Myocyte (in vitro differentiated cells): ENCODE measurements around the gene SMIM17. TPM values are rescaled to one million over a fixed set of nuclear protein-coding genes. Genes with fewer than 3 reads are reported as not detected.
"Not testable (repeated sequence)": the region's sequence is repeated elsewhere in the genome, so short reads cannot be mapped to it uniquely, and the experiment has no call there.

ENCODE experiments used
- DNase-seq: peaks from one replicate; pipeline ENCODE4 v3.0.0-alpha.2; 2012; ENCODE audit warnings: low read depth
- total RNA-seq: library from RNA; depleted of rRNA; stranded (reverse); fragments of >200 nt; gene quantifications from 2 replicates; pipeline ENCODE4 v1.2.3, GENCODE V29; 2014

Gene SMIM17
- total RNA-seq, 1 donor from 2014 or later: 0.48 TPM

DNA sequence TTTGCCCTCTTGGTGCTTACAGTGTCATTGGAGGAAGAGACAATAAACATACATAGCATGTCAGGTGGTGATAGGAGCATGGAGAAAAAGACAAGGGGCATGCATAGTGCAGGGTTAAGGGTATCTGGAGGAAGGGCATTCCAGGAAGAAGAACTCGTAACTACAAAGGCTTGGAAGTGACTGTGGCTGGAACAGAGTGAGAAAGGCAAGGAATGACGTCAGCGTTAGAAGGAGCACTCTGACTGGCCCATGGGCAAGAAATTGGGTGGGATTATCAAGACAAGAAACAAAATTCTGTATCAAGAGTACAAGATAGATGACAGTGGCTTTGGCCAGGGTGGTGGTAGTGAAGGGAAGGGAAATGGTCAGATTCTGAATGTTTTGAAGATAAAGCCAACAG is 11.2 kb downstream of the SMIM17 start:
- no peak for DNase-seq

DNA sequence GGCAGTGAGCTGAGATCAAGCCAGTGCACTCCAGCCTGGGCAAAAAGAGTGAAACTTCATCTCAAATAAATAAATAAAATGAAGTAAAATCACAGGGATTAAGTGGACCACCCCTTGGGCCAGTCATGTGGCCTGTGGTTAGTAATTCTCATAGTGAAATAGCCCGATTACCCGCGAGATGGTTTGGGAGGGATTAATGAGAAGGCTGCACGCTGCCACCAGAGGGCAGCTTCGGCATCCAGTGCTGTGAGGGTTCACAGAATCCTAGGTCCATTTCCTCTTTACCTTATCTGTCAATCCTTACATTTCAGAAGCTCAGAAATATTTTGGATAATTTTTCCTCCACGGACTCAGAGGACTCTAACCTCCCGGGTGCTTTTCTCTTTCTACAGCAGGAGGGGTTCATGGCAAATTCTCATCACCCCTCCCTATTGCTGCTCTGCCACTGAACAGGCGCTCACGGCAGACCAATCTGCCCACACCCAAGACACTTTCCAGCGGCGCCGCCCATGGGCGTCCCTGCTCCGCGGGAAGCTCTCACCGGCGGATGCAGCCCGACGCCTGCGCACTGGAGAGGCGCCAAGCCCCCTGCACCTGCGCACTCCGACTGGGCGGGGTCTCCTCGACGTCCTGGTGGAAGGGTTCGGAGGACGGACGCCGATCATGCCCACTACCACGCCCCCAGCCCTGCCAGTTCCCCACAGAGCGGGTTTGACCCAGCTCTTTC is 17.6 kb downstream of the SMIM17 start:
- no peak for DNase-seq

DNA sequence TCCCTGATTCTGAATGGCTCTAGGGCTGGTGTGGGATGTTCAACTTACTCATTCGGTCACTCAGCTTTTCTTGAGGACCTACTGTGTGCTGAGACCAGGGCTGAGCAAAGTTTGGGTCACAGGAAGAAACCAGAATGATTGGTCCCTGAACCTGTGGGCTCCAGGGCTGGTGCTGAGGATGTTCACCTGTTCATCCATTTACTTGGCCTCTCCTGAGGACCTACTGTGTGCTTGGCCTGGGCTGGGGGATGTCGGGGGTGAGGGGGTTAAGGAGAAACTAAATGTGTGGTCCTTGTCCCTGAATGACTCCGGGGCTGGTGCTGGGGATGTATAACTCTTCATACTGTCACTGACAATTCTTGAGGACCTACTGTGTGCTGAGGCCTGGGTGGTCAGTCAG is 18.3 kb downstream of the SMIM17 start:
- DNase-seq: no peak

DNA sequence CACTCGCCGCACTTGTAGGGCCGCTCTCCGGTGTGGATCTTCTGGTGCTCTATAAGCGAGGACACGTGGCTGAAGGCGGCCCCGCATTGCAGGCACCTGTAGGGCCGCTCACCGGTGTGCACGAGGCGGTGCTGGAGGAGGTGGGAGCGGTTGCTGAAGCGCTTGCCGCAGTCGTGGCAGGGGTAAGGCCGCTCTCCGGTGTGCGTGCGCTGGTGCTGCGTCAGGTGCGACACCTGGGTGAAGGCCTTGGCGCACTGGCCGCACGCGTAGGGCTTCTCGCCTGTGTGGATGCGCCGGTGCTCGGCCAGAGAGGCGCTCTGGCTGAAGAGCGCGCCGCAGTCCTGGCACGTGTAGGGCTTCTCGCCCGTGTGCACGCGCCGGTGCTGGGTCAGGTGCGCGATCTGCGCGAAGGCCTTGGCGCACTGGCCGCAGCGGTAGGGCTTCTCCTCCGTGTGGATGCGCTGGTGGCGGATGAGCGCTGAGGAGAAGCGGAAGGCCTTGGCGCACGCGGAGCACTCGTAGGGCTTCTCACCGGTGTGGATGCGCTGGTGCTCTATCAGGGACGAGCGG is 21.1 kb downstream of the SMIM17 start:
- DNase-seq: no peak

DNA sequence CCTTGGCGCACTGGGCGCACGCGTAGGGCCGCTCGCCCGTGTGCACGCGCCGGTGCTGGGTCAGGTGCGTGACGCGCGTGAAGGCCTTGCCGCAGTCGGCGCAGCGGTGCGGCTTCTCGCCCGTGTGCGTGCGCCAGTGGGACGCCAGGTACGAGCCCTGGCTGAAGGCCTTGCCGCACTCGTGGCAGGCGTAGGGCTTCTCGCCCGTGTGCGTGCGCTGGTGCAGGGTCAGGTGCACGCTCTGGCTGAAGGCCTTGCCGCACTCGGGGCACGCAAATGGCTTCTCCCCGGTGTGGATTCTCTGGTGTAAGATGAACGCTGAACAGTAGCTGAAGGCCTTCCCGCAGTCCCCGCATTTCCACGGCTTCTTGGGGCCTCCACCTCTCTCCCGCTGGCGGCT is 21.6 kb downstream of the SMIM17 start:
- no peak for DNase-seq

DNA sequence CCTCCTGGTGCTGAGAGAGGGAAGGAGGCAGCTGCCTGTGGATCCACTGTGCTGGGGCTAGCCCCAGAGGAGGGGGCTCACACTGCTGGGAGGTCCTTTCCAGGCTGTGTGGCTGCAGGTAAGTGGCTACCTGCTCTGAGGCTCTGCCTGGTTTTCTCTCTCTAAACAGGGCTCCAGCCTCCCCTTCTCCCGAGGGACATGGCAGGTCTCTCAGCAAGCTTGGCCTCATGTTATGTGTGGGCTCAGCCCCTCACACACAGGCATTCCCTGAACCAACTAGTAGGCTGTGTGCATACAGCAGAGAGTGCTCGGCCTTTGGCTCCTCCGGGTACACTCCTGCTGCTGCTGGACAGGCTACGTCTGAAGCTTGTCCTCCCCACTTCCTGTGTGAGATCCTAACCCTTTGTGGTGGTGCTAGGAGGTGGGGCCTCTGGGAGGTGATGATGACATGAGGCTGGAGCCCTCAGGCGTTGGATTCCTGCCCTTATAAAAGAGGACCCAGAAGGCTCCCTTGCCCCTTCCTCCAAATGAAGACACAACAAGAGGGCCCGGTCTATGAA is 24.4 kb downstream of the SMIM17 start:
- DNase-seq: no peak

DNA sequence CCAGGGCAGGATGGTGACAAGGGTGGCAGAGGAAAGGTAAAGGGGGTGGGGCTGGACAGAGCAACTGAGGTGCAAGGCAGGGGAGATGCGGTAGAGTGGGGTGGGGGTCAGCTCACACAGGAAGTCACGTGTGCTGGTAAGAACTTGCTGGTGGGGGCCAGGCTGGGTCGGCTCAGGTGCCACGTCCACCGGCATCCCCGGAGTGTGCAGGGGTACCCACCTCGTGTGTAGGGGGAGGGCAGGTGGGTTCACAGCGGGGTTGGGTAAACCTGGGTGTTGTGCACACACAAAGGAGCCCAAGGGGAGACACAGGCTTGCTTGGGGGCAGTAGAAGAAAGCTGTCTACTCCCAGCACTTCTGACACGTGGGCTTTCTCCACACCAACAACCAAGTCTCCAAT is 25.7 kb downstream of the SMIM17 start:
- no peak for DNase-seq

DNA sequence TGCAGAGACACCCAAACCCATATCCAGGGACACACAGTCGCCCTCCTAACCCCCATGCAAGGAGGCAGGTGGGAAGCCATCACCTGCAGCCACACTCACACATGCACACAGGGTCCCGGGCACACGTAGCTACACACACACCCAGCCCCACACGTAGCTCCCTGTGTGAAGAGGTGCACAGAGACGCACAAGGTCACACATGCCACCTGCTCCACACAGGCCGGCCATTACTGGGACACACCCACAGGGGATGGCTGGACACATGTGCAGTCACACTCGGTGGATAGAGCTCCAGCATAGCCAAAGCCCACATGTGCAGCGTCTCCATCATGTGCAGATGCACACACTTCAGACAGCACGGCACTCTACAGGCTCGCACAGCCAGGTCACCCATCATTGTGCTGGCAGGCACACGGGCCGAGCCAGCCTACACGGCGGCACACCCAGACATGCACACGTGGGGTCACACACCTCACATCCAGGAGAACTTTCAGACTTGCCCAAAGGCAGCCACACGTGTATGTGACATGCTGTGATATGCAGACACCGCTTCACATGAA is 27.5 kb downstream of the SMIM17 start:
- no peak for DNase-seq

DNA sequence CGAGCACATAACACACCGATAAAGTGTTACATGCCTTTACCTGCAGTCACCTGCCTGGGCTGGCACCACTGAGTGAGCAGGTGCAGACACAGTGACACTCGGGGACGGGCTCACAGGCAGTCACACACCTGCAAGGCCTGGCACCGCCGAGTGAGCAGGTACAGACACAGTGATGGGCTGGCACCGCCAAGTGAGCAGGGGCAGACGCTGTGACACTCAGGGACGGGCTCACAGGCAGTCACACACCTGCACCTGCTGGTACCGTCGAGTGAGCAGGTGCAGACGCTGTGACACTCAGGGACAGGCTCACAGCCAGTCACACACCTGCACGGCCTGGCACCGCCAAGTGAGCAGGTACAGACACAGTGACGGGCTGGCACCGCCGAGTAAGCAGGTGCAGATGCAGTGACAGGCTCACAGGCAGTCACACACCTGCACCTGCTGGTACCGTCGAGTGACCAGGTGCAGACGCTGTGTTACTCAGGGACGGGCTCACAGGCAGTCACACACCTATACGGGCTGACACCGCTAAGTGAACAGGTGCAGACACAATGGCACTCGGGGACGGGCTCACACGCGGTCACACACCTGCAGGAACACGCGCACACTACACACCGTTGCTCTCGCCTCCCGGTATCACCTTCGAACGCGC is 28.1 kb downstream of the SMIM17 start:
- DNase-seq: no peak

DNA sequence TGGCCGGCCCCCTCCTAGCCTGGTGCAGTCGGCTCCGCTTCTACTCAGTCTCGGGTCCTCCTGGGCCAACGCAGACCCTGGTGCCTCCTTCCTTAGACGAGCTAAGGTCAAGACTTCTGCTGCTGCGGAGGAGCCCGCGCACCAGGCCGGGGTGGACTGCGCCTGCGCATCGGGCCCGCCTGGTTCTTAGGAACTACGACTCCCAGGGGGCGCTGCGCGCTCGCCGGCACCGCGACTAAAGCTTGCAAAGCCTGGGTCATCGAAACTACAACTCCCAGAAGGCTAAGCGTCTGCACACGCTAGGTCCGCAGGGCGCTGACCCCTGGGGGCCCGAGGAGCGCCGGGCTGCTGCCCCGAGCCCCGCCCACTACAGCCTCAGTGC is 28.6 kb downstream of the SMIM17 start, which contains the start of gene ZNF835:
Gene ZNF835, minus strand, starts transcription at position 145 of the 382 bp plus-strand sequence. CDS start 6,559 bp downstream, outside the sequence.
- DNase-seq: no peak

DNA sequence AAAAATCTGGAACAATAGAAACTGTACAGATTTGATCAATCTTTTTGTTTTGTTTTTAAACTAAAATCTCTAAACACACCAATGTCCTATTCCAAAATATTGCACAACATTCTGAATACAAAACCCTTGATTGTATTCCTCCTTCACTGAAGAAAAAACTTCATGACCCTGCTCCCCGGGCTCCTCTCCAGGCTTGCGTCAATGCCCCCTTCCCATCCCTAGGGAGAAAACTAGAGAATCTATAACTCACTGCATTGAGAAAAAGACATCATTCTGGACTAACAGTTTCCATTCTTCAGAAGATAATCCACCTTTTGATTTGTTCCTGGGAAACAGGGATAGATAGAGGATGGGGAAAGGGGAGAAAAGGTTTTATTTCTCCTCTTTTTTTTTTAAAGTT is 29.7 kb downstream of the SMIM17 start:
- DNase-seq: not testable (repeated sequence)

DNA sequence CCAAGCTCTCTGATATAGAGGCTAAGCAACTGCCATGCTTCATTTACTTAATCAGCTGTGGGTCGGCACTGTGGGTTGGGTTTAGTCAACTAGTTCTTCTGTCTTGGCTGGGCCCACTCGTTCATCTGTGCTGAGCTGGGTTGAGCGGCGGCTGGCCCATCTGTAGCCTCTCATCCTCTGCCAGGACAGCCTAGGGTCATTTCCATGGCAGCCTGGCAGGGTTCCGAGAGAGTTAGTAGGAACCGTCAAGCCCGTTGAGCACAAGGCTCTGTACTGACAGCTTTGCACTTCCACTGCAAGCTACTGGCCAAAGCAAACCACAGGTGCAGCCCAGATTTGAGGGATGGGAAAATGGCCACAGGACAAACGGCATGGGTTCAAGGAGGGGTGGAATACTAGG is 35.2 kb downstream of the SMIM17 start:
- DNase-seq: no peak

DNA sequence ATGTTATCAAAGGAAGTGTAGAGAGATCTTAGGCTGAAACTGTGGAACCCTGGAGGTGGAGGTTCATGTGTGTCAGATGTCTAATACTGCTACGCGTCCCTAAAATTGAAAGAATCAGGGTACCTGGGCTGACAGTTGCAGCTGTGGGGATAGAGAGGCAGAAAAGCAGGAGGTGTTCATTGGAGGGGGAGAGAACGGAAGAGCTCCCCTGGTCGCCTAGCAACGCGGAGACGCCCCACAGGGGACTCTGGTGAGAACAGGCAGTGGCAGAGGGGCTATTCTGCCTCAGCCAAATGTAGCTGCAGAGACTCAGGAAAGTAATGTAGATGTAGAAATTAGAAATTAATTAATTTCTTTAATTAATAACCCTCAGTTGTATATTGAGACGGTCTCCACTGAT is 38.7 kb downstream of the SMIM17 start:
- no peak for DNase-seq

DNA sequence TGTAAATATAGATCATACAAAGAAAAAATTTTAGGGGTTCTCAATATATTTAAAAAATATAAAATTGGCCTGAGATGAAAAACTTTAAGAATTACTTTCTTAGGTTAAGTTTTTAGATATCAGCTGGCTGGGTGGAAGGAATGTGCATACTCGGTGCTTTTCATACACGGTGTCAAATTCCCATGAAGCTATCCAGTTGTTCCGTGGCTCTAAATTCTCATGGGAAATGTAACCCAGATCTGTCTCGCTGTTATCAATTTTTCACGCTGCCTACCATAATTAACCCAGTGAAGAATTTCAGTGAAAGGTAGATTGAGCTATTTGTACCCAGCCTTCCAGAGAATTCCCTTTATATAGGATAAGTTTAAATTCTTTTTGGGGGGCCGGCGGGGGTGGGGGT is 40.2 kb downstream of the SMIM17 start:
- no peak for DNase-seq

DNA sequence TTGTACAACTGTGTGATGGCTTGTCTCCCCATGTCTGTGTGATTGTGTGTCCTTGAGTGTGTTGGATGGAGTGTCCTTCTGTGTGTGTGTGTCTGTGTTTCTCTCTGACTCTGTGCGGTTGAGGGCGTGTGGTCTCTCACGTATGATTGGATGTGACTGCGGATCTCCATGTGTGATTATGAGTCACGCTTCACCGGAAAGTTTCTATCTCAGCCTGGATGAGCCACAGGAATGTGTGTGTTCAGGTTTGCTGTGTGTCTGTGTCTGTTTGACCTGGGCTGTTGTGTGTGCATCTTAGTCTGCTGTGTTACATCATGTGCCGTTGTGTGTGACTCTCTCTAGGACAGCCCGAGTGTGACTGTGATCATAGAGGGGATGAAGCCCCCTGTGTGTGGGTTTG is 44.1 kb downstream of the SMIM17 start:
- DNase-seq: no peak

DNA sequence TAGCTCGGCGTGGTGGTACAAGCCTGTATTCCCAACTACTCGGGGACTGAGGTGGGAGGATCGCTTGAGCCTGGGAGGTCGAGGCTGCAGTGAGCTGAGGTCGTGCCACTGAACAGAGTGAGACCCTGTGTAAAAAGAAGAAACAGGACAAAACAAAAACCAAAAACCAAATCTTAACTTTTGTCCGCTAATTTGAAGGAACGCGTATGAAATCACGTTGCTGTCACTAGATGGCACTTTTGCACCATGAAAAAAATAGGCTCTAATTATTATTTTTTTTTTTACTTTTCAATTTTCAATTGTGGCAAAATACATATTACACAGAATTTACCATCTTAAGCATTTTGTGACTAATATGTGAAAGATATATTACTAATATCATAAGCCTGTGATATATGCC is 46.2 kb downstream of the SMIM17 start:
- no peak for DNase-seq

DNA sequence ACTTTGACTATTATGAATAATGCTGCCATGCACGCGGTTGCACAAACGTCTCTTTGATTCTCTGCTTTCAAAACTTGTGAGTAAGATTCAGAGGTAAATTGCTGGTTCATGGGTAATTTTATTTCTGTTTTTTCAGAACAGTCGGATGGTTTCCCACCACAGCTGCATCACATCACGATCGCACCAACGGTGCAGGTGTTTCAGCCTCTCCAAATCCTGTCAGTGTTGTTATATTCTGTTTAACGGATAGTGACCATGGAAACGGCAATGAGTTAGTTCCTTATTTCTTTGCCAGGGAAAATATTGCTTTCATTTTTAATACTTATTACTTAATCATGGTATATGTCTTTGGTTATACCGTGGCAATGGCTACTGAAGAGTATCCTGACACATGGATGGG is 47.7 kb downstream of the SMIM17 start:
- no peak for DNase-seq

DNA sequence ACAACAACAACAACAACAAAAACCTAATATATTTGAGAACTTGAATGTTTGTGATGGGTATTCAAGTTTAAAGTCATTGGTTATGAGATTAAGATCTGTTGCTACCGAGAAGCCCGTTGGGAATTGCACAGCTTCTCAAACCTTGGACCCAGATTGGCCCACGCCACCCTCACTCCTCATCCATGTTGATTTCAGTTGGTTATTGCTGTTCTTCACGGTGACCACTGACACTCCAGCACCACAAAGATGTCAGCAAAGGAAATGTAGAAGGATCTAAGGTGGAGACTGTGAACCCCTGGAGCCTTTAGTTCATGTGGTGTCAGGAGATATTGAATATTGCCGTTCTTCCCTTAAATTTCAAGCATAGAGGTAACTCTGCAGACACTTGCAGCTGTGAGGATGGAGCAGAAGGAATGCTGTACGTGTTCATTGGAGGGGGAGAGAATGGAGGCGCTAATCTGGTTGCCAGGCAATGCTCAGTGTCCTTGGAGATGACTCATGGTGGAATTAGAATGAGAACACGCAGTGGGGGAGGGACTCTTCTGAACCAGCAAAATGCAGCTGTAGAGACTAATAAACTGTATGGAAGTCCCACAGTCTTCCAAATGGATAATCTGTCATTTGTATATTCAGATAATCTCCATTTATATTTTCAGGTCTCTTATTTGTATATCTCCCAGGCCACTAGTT is 49.4 kb downstream of the SMIM17 start:
- DNase-seq: no peak

DNA sequence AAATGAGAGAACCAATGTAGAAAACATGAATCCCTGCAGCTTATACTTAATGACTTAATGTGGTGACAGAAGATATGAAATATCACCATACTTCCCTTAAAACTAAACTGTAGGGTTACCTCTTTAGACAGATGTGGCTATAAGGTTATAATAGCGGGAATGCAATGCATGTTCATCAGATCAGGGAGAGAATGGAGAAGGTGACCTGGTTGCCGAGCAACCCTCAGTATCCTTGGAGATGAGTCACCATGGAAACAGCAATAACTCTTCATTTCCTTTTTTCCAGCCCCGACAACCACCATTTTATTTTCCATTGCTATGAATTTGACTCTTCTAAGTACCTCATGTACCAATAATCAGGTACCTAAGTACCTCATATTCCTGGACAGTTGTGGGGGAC is 56.6 kb downstream of the SMIM17 start:
- DNase-seq: no peak

DNA sequence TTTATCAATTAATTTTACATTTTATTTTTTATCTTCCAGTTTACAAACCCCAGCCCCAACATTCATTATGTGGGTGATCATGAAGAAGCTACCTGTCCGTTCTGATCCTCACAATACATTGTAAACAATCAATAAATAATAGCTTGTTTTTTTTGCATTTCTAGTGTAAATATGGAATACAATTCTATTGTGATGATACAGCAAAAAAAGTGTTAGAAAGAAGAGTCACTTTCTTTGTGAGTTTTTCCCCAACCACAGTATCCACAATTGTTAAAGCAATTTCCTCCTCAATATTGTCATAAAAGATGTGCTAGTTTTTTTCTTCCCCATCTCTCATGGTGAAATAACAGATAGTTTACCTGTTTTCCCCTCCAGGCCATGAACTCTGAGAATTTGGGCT is 58.9 kb downstream of the SMIM17 start:
- DNase-seq: no peak

DNA sequence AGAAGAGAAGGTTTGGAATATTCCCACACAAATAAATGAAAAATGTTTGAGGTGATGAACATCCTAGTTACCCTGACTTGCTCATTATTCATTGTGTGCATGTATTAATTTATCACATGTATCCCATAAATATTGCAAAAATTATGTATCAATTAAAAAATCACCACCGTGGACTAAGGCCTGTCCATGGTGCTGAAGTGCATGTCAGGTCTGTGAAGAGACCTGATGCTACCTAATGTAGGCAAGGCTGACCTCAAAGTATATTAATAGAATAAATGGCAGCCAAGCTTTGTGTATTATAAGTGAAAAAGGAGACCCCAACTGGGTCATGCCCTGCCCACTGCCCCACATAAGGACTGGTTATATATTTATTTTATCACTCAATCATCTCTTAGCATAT is 63.0 kb downstream of the SMIM17 start:
- DNase-seq: no peak
